ENCODE results near the gene SNRK. TPM values are rescaled to one million over a fixed set of nuclear protein-coding genes. Genes with fewer than 3 reads are reported as not detected.

Gene SNRK
- total RNA-seq, 4 donors from 2014 or later: 42.9 to 64.0 (median 49.1) TPM

GRCh38 chr3:43345877-43346276, 59.5 kb downstream of the SNRK start:
- Histone ChIP-seq H3K27me3 (no peaks in the 10 kb centered on the region), H3K9me3 (no peaks in the 10 kb centered on the region), H3K36me3 (peaks cover 8 to 98% of the 10 kb centered on the region in 2 donors), H3K27ac (no peak overlapping the region), H3K4me3 (no peak overlapping the region), H3K4me1 (peaks cover 0 to 9% (median 0%) of the 10 kb centered on the region in 3 donors)
- WGBS, 2 donors (ENCODE audit: low coverage in 1 of 2): 68 to 78% methylated on average over 3 to 4 of the region's 6 CpGs
- no peak for ATAC-seq
- TF ChIP-seq, protein P1, sequence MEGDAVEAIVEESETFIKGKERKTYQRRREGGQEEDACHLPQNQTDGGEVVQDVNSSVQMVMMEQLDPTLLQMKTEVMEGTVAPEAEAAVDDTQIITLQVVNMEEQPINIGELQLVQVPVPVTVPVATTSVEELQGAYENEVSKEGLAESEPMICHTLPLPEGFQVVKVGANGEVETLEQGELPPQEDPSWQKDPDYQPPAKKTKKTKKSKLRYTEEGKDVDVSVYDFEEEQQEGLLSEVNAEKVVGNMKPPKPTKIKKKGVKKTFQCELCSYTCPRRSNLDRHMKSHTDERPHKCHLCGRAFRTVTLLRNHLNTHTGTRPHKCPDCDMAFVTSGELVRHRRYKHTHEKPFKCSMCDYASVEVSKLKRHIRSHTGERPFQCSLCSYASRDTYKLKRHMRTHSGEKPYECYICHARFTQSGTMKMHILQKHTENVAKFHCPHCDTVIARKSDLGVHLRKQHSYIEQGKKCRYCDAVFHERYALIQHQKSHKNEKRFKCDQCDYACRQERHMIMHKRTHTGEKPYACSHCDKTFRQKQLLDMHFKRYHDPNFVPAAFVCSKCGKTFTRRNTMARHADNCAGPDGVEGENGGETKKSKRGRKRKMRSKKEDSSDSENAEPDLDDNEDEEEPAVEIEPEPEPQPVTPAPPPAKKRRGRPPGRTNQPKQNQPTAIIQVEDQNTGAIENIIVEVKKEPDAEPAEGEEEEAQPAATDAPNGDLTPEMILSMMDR (IDR thresholded peaks at IDR 0.05): no peak
- TF ChIP-seq POLR2AphosphoS5 (IDR thresholded peaks at IDR 0.05): no peak
- no peak for TF ChIP-seq POLR2A (IDR thresholded peaks at IDR 0.05)
- no peak for TF ChIP-seq EP300 (IDR thresholded peaks at IDR 0.05)

GRCh38 chr3:43346978-43347749, 60.8 kb downstream of the SNRK start:
- Histone ChIP-seq H3K9me3 (peaks cover 0 to 4% (median 0%) of the 10 kb centered on the region in 3 donors), H3K27ac (no peak overlapping the region), H3K27me3 (no peaks in the 10 kb centered on the region), H3K36me3 (peaks cover 8 to 90% of the 10 kb centered on the region in 2 donors), H3K4me1 (peaks cover 0 to 9% (median 0%) of the 10 kb centered on the region in 3 donors), H3K4me3 (no peak overlapping the region)
- TF ChIP-seq EP300 (IDR thresholded peaks at IDR 0.05) (no peak), POLR2AphosphoS5 (IDR thresholded peaks at IDR 0.05) (no peak), POLR2A (IDR thresholded peaks at IDR 0.05) (no peak)
- TF ChIP-seq, protein P1 (IDR thresholded peaks at IDR 0.05): no peak
- 91 to 97% methylated on average over 8 to 9 of the region's 14 CpGs for WGBS, 2 donors (ENCODE audit: low coverage in 1 of 2)
- no peak for ATAC-seq

DNA sequence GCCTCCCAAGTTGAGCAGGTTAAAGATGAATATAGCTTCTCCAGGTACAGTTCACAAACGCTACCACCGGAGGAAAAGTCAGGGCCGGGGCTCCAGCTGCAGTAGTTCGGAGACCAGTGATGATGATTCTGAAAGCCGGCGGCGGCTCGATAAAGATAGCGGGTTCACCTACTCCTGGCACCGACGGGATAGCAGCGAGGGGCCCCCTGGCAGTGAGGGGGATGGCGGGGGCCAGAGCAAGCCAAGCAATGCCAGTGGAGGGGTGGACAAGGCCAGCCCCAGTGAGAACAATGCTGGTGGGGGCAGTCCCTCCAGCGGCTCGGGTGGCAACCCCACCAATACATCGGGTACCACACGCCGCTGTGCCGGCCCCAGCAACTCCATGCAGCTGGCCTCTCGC, 61.4 kb downstream of the SNRK start:
- H3K9me3 ChIP-seq: peaks cover 0 to 10% (median 0%) of the 10 kb centered on the region in 3 donors
- no peak for ATAC-seq
- H3K27me3 ChIP-seq: no peaks in the 10 kb centered on the region
- H3K4me3 ChIP-seq: no peak overlapping the region
- WGBS, 2 donors (ENCODE audit: low coverage in 1 of 2): 91% methylated on average over 7 to 15 of the region's 20 CpGs
- TF ChIP-seq POLR2A (IDR thresholded peaks at IDR 0.05) (no peak), POLR2AphosphoS5 (IDR thresholded peaks at IDR 0.05) (no peak), EP300 (IDR thresholded peaks at IDR 0.05) (no peak)
- TF ChIP-seq, protein P1 (IDR thresholded peaks at IDR 0.05): no peak
- peaks cover 0 to 9% (median 0%) of the 10 kb centered on the region in 3 donors for H3K4me1 ChIP-seq
- peaks cover 8 to 83% of the 10 kb centered on the region in 2 donors for H3K36me3 ChIP-seq
- H3K27ac ChIP-seq: no peak overlapping the region

DNA sequence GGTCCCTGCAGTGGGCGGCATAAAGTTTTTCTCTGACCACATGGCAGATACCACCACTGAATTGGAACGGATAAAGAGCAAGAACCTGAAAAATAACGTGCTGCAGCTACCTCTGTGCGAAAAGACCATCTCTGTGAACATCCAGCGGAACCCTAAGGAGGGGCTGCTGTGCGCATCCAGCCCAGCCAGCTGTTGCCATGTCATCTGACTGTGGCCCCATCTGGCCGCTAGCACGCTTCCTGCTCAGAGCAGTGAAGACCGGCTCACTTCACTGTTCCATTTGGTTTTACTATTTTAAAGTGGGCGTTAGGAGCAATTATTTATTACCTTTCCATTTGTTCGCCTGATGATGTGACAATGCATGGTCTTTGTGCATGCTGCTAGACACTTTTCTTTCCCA, 62.0 kb downstream of the SNRK start:
- H3K4me3 ChIP-seq: no peak overlapping the region
- peaks cover 0 to 16% (median 0%) of the 10 kb centered on the region in 3 donors for H3K9me3 ChIP-seq
- no peak overlapping the region for H3K27ac ChIP-seq
- no peaks in the 10 kb centered on the region for H3K27me3 ChIP-seq
- no peak for ATAC-seq
- peaks cover 0 to 9% (median 0%) of the 10 kb centered on the region in 3 donors for H3K4me1 ChIP-seq
- H3K36me3 ChIP-seq: peaks cover 6 to 78% of the 10 kb centered on the region in 2 donors
- TF ChIP-seq POLR2A (IDR thresholded peaks at IDR 0.05) (no peak), EP300 (IDR thresholded peaks at IDR 0.05) (no peak), POLR2AphosphoS5 (IDR thresholded peaks at IDR 0.05) (no peak)
- TF ChIP-seq, protein P1 (IDR thresholded peaks at IDR 0.05): no peak
- WGBS, 2 donors (ENCODE audit: low coverage in 1 of 2): 94 to 95% methylated on average over 7 to 11 of the region's 11 CpGs

Measured in gastroesophageal sphincter (tissue), 4 donors.